GM12878 (cell line): ENCODE results near the gene CYP2J2. TPM values are rescaled to one million over a fixed set of nuclear protein-coding genes. Genes with fewer than 3 reads are reported as not detected.

Source experiments
- ATAC-seq: fragments of 200-7000 bp; cut with Tn5 transposase; 3 replicates; pipeline ENCODE4 v1.9.1; 2020; ENCODE audit warnings: mild to moderate bottlenecking, moderate library complexity
- BruUV-seq: library from RNA; stranded (reverse); fragments of 400-500 nt; replicated peaks from 2 replicates; lab custom pipeline; 2021; lab: Mats Ljungman, UMichigan
- CTCF ChIA-PET: fragments of 300-600 bp; sonication (Branson Sonifier 250); formaldehyde crosslinking; extraction: SDS; loops from one replicate; lab custom pipeline; 2021; ENCODE audit warnings: inconsistent platforms; lab: Yijun Ruan, JAX
- POLR2A ChIA-PET: fragments of 350-600 bp; formaldehyde crosslinking; extraction: SDS; loops from one replicate; lab custom pipeline; 2021; ENCODE audit warnings: inconsistent platforms; lab: Charles Lee
- RAD21 ChIA-PET: fragments of 300-600 bp; sonication (Branson Sonifier 250); formaldehyde crosslinking; loops from one replicate; lab custom pipeline; 2023; ENCODE audit warnings: antibody characterized with exemption; ENCODE audit not compliant: unreplicated experiment; lab: Charles Lee
- SMC1A ChIA-PET: fragments of 300-600 bp; sonication (Branson Sonifier 250); formaldehyde crosslinking; loops from one replicate; lab custom pipeline; 2023; ENCODE audit not compliant: unreplicated experiment, uncharacterized antibody; lab: Charles Lee
- DNase-seq: peaks from one replicate; pipeline ENCODE4 v3.0.0-alpha.2; 2011; ENCODE audit warnings: low read depth, low spot score
- FAIRE-seq: peaks from 3 replicates; lab custom pipeline; 2011; peaks lifted over from hg19 to GRCh38; lab: Jason Lieb, UNC
- H2AFZ ChIP-seq: 2 replicates; pipeline ENCODE4 v1.6.0; 2011; ENCODE audit warnings: low read depth, low read length, control low read depth; ENCODE audit not compliant: control insufficient read depth
- H3K27ac ChIP-seq: 2 replicates; pipeline ENCODE4 v1.5.1; 2011; ENCODE audit warnings: control low read depth; ENCODE audit not compliant: control insufficient read depth, insufficient read depth
- H3K27me3 ChIP-seq, 2 experiments: replicated peaks in 1 of 2; 2 replicates each; pipeline versions ENCODE4 v1.6.0 to v1.6.1; 2011; ENCODE audit warnings: low read length in 1 of 2; ENCODE audit not compliant: control insufficient read depth in 2 of 2, insufficient read depth in 2 of 2
- H3K36me3 ChIP-seq, 2 experiments: 2 replicates each; pipeline ENCODE4 v1.5.1; 2011; ENCODE audit warnings: low read length in 1 of 2; ENCODE audit not compliant: control insufficient read depth in 2 of 2, insufficient read depth in 2 of 2
- H3K4me1 ChIP-seq: 2 replicates; pipeline ENCODE4 v1.6.1; 2011; ENCODE audit warnings: mild to moderate bottlenecking, low read length, moderate library complexity, mixed read lengths; ENCODE audit not compliant: control insufficient read depth, insufficient read depth
- H3K4me2 ChIP-seq: 2 replicates; pipeline ENCODE4 v1.6.0; 2011; ENCODE audit warnings: control low read depth; ENCODE audit not compliant: control insufficient read depth, insufficient read depth
- H3K4me3 ChIP-seq: fragments of 200-600 bp; sonication (generic); 2 replicates; pipeline ENCODE4 v1.5.1; 2016
- H3K79me2 ChIP-seq: 2 replicates; pipeline ENCODE4 v1.6.0; 2011; ENCODE audit warnings: low read length; ENCODE audit not compliant: control insufficient read depth, insufficient read depth
- H3K9ac ChIP-seq: 2 replicates; pipeline ENCODE4 v1.8.0; 2011; ENCODE audit warnings: low read length, control low read depth, mixed read lengths; ENCODE audit not compliant: control insufficient read depth, insufficient read depth
- H3K9me3 ChIP-seq: replicated peaks from 3 replicates; pipeline ENCODE4 v1.5.1; 2011; ENCODE audit warnings: mild to moderate bottlenecking, low read length; ENCODE audit not compliant: control insufficient read depth, insufficient read depth
- H4K20me1 ChIP-seq: 2 replicates; pipeline ENCODE4 v1.6.0; 2011; ENCODE audit not compliant: control insufficient read depth, insufficient read depth
- ATF7 ChIP-seq: fragments of 450-650 bp; IDR thresholded peaks from 2 replicates; pipeline ENCODE4 v1.6.1; 2016; ENCODE audit warnings: low read depth, mild to moderate bottlenecking
- BRCA1 ChIP-seq: IDR thresholded peaks from 2 replicates; pipeline ENCODE4 v1.6.1; 2011; ENCODE audit warnings: low read depth, low read length, improper control_type of control experiment
- KAT2A ChIP-seq: conservative IDR thresholded peaks from 2 replicates; pipeline ENCODE4 v1.6.1; 2011; ENCODE audit warnings: low read depth, low read length; ENCODE audit not compliant: control insufficient read depth
- KLF5 ChIP-seq: fragments of 450-650 bp; IDR thresholded peaks from 2 replicates; pipeline ENCODE4 v1.6.1; 2014; ENCODE audit warnings: mild to moderate bottlenecking; ENCODE audit not compliant: partially characterized antibody
- MEF2B ChIP-seq: fragments of 450-650 bp; IDR thresholded peaks from 2 replicates; pipeline ENCODE4 v1.6.1; 2018; ENCODE audit warnings: mild to moderate bottlenecking, moderate library complexity; ENCODE audit not compliant: partially characterized antibody, poor library complexity, severe bottlenecking
- MTA2 ChIP-seq: fragments of 450-650 bp; IDR thresholded peaks from 2 replicates; pipeline ENCODE4 v1.6.1; 2016; ENCODE audit warnings: low read depth, mild to moderate bottlenecking, moderate library complexity
- MYB ChIP-seq: fragments of 150-350 bp; IDR thresholded peaks from 2 replicates; pipeline ENCODE4 v1.6.1; 2014; ENCODE audit warnings: mild to moderate bottlenecking, low read depth, low read length, borderline replicate concordance
- NR2C1 ChIP-seq: fragments of 450-650 bp; IDR thresholded peaks from 2 replicates; pipeline ENCODE4 v1.6.1; 2017; ENCODE audit warnings: antibody characterized with exemption, mild to moderate bottlenecking, moderate library complexity
- SIN3A ChIP-seq: IDR thresholded peaks from 2 replicates; pipeline ENCODE4 v1.6.1; 2012; ENCODE audit warnings: low read depth, low read length, improper control_type of control experiment
- ZNF622 ChIP-seq: fragments of 450-650 bp; IDR thresholded peaks from 2 replicates; pipeline ENCODE4 v1.6.1; 2017; ENCODE audit warnings: mild to moderate bottlenecking, inconsistent platforms
- ZZZ3 ChIP-seq: IDR thresholded peaks from 2 replicates; pipeline ENCODE4 v1.6.1; 2011; ENCODE audit warnings: low read depth; ENCODE audit not compliant: control insufficient read depth, insufficient read length
- WGBS: methylation state at CpG from one replicate; pipeline ENCODE4 v1.1.6; 2016; ENCODE audit warnings: low lambda C conversion rate; ENCODE audit not compliant: insufficient replicate concordance, insufficient coverage; ENCODE audit errors: missing lambda C conversion rate; 5-methylcytosine and 5-hydroxymethylcytosine counted together
- in situ Hi-C: fragments of 300-500 bp; cut with MboI; formaldehyde crosslinking; loops from 9 replicates; pipeline ENCODE4 v1.14.3; 2018; ENCODE audit warnings: mixed read lengths
- intact Hi-C: fragments of 100-400 bp; cut with micrococcal nuclease; formaldehyde crosslinking; loops from one replicate; pipeline ENCODE4 v1.14.2; 2022; ENCODE audit not compliant: unreplicated experiment
- polyA plus RNA-seq, 11 experiments: library from polyadenylated mRNA; depleted of rRNA in 4 of 11; unstranded in 6 of 11; stranded (reverse) in 5 of 11; fragments of >200 nt; fragmentation: Nextera tagmentation in 4 of 11; fragmentation: Illumina TruSeq in 1 of 11; extraction: Ambion mirVana in 4 of 11; extraction: Trizol in 1 of 11; gene quantifications; 1 replicate in 1 of 11; 2 replicates in 10 of 11; pipeline versions ENCODE4 v1.2.1 to v1.2.3, GENCODE V29; 2011 to 2016; ENCODE audit warnings: inconsistent platforms in 2 of 11, missing spikeins in 2 of 11, low read depth in 1 of 11
- total RNA-seq, 4 experiments: library from RNA; depleted of rRNA in 3 of 4; stranded (reverse); fragments of >200 nt in 3 of 4; fragmentation: Illumina TruSeq in 1 of 4; extraction: Trizol in 1 of 4; gene quantifications; 2 replicates each; pipeline versions ENCODE4 v1.2.1 to v1.2.3, GENCODE V29; 2013 to 2021
- TF ChIP-seq, protein P1 (sequence below): IDR thresholded peaks from 2 replicates; pipeline ENCODE4 v1.6.1; 2011; ENCODE audit warnings: low read depth, mild to moderate bottlenecking, low read length, moderate library complexity, borderline replicate concordance; ENCODE audit errors: extremely low read depth

Gene CYP2J2
- total and polyA plus RNA-seq, 10 of the 15 experiments (the other 5 are each of a cell fraction or from before 2014, with no cell fraction given): 0.06 to 0.34 (median 0.10) TPM; not detected in 3

DNA sequence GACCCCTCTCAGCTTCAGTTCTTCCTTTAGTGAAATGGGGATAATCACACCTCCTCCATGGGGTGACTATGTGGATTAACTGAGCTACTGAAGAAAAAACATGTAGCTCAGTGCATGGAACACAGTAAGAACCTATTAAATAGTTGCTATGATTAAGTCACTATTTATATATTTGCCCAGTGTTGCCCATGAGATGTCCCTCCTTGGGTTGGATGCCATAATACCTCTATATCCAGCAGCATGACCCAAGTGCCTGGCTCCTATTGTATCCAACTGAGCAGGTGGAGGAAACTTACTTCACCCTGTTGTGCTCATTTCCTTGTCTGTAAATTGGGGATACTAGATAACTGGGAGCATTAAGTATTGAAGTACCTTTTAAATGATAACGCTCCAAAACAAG is 47.1 kb upstream of the CYP2J2 start:
- CTCF ChIA-PET: interaction anchor here (0.6 to 4.0 kb wide), 5 partner anchors 8 to 790 kb away, joined by 3 to 37 read pairs (median 4); no protein-coding TSS in a partner anchor
- H3K4me3 ChIP-seq: no peak overlapping the region
- H3K9me3 ChIP-seq: no peaks in the 10 kb centered on the region
- SMC1A ChIA-PET: interaction anchor here (0.6 kb wide), 1 partner anchor 193 kb away, joined by 6 read pairs; no protein-coding TSS in a partner anchor
- H3K4me1 ChIP-seq: no peaks in the 10 kb centered on the region
- intact Hi-C loops (loop anchor here (5.0 to 10.0 kb wide), 4 partner anchors 181 to 1614 kb away; no protein-coding TSS in a partner anchor), in situ Hi-C loops (no loop called here)
- H4K20me1 ChIP-seq: no peaks in the 10 kb centered on the region
- H3K27me3 ChIP-seq: no peaks in the 10 kb centered on the region
- no peak overlapping the region for H3K9ac ChIP-seq
- no peak for DNase-seq
- WGBS: 0% methylated on average over 1 of the region's 1 CpG
- RAD21 ChIA-PET: no interaction called here
- ATAC-seq: no peak
- no peak for FAIRE-seq
- H3K4me2 ChIP-seq: no peak overlapping the region
- no TSS peak for BruUV-seq
- POLR2A ChIA-PET: no interaction called here
- no peaks in the 10 kb centered on the region for H3K79me2 ChIP-seq
- no peak for TF ChIP-seq SIN3A
- TF ChIP-seq MTA2: no peak
- TF ChIP-seq MEF2B: no peak
- TF ChIP-seq ATF7: no peak
- TF ChIP-seq KAT2A: no peak
- TF ChIP-seq MYB: no peak
- TF ChIP-seq KLF5: no peak
- TF ChIP-seq, protein P1, sequence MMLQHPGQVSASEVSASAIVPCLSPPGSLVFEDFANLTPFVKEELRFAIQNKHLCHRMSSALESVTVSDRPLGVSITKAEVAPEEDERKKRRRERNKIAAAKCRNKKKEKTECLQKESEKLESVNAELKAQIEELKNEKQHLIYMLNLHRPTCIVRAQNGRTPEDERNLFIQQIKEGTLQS: no peak
- TF ChIP-seq ZZZ3: no peak
- no peak for TF ChIP-seq ZNF622
- TF ChIP-seq BRCA1: no peak
- no peak for TF ChIP-seq NR2C1
- TF ChIP-seq, all 136 proteins: peak for 0
- no peak overlapping the region for H2AFZ ChIP-seq
- H3K27ac ChIP-seq: no peak overlapping the region
- no peaks in the 10 kb centered on the region for H3K36me3 ChIP-seq
